ENCODE results near the gene SYT8. TPM values are rescaled to one million over a fixed set of nuclear protein-coding genes. Genes with fewer than 3 reads are reported as not detected.
"Not testable (repeated sequence)": the region's sequence is repeated elsewhere in the genome, so short reads cannot be mapped to it uniquely, and the experiment has no call there.

Gene SYT8
- total RNA-seq, 1 donor from 2014 or later = 0.17 TPM

DNA sequence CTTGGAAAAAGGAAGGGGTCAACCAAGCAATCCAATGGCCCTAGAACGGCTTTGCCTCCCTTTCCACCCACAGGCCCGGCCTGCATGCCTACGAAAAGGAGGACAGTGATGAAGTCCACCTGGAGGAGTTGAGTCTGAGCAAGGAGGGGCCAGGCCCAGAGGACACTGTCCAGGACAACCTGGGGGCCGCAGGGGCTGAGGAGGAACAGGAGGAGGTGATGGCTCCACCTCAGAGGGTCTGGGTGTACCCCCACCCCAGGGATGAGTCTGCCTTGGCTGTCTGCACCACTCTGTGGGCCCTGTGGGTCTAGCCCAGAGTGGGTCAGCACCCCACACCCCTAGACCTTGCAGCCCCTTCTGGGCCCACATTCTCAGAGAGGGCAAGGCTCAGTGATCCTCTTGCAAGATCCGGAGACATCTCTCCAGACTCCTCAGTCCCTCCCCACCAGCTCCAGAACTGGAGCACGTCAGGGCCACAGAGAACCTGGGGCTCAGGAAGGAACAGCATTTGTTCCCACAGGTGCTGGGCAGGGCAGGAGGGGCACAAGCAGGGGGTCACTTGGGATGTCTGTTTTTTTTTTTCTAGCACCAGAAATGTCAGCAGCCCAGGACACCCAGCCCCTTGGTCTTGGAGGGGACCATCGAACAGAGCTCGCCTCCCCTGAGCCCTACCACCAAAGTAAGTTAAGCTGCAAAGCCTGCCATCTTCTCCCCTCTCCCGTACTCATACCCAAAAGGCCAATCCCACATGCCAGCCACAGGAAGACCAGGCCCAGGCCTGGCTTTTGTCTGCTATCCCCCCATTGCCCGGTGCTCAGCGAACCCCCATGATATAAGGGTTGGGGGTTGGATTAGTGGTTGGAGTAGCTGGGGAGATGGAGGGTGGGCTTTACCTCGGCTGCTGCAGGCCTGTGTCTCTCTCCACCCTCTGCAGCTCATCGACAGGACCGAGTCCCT is 48.8 kb downstream of the SYT8 start:
- Histone ChIP-seq H3K36me3 (ENCODE audit: control insufficient read depth, insufficient read depth, low read length) (no peaks in the 10 kb centered on the region), H3K27me3 (ENCODE audit: control insufficient read depth, insufficient read depth, low read length) (peaks cover 8% of the 10 kb centered on the region)
- no peak for DNase-seq (ENCODE audit: low read depth)

DNA sequence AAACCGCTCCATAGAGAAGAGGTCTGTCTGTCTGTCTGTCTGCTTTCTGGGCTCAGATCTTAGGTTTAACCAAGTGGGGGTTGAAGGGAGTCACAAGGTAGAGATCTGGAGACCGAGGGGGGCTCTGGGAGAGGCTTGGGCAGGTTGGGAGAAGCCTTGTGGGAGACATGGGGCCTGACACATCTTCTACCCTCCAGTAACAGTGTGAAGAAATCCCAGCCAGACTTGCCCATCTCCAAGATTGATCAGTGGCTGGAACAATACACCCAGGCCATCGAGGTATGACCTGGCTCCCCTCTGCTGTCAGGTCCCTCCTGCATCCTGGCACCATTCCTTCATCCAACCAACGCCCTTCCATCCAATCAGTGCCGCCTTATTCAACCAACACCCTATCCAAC is 49.5 kb downstream of the SYT8 start:
- TF ChIP-seq, protein P1, sequence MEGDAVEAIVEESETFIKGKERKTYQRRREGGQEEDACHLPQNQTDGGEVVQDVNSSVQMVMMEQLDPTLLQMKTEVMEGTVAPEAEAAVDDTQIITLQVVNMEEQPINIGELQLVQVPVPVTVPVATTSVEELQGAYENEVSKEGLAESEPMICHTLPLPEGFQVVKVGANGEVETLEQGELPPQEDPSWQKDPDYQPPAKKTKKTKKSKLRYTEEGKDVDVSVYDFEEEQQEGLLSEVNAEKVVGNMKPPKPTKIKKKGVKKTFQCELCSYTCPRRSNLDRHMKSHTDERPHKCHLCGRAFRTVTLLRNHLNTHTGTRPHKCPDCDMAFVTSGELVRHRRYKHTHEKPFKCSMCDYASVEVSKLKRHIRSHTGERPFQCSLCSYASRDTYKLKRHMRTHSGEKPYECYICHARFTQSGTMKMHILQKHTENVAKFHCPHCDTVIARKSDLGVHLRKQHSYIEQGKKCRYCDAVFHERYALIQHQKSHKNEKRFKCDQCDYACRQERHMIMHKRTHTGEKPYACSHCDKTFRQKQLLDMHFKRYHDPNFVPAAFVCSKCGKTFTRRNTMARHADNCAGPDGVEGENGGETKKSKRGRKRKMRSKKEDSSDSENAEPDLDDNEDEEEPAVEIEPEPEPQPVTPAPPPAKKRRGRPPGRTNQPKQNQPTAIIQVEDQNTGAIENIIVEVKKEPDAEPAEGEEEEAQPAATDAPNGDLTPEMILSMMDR (IDR thresholded peaks at IDR 0.05; ENCODE audit: insufficient read depth, low read length, poor library complexity, severe bottlenecking) = no peak
- Histone ChIP-seq H3K4me3 (ENCODE audit: low read depth, low read length) (no peak overlapping the region), H3K36me3 (ENCODE audit: control insufficient read depth, insufficient read depth, low read length) (no peaks in the 10 kb centered on the region), H3K27me3 (ENCODE audit: control insufficient read depth, insufficient read depth, low read length) (peaks cover 14% of the 10 kb centered on the region)
- DNase-seq (ENCODE audit: low read depth) = no peak

More for the DNA sequence above, 48.8 kb downstream of the SYT8 start:
- no peak overlapping the region for H3K4me3 ChIP-seq (ENCODE audit: low read depth, low read length)
- TF ChIP-seq, protein P1 (IDR thresholded peaks at IDR 0.05; ENCODE audit: insufficient read depth, low read length, poor library complexity, severe bottlenecking) = no peak

DNA sequence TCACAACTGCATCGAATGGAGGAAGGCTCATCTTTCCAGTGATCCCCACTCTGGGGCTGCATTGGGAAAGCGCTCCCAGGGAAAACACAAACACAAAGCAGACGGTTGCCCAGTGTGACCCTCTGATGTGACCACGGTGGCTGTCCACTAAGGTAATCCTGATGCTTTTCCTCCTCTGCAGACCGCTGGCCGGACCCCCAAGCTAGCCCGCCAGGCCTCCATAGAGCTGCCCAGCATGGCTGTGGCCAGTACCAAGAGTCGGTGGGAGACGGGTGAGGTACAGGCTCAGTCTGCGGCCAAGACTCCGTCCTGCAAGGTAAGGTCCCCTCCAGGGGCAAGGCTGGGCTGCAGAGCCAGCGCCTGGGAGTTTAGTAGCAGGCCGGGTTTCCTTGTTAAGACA is 51.8 kb downstream of the SYT8 start:
- peaks cover 20% of the 10 kb centered on the region for H3K27me3 ChIP-seq (ENCODE audit: control insufficient read depth, insufficient read depth, low read length)
- DNase-seq (ENCODE audit: low read depth); H3K4me3 ChIP-seq (ENCODE audit: low read depth, low read length); H3K36me3 ChIP-seq (ENCODE audit: control insufficient read depth, insufficient read depth, low read length): not testable (repeated sequence)

Other genes with a start within 250 kb of the SYT8 start
- not detected in 2 replicates for gene KRTAP5-1, start 249.7 kb upstream of the SYT8 start, total RNA-seq
- not detected in 2 replicates for gene KRTAP5-2, start 236.7 kb upstream of the SYT8 start, total RNA-seq
- not detected in 2 replicates for gene KRTAP5-3, start 226.5 kb upstream of the SYT8 start, total RNA-seq
- not detected in 2 replicates for gene KRTAP5-4, start 212.9 kb upstream of the SYT8 start, total RNA-seq
- not detected in 2 replicates for gene KRTAP5-5, start 205.2 kb upstream of the SYT8 start, total RNA-seq
- gene KRTAP5-6, start 137.8 kb upstream of the SYT8 start, total RNA-seq = not detected in 2 replicates
- 0.14 and 1.1 TPM in 2 replicates for gene IFITM10, start 84.4 kb upstream of the SYT8 start, total RNA-seq
- 425 and 603 TPM in 2 replicates for gene CTSD, start 71.1 kb upstream of the SYT8 start, total RNA-seq
- not detected in 2 replicates for gene TNNI2, start 4.0 kb downstream of the SYT8 start, total RNA-seq
- gene LSP1, start 18.1 kb downstream of the SYT8 start, total RNA-seq = not detected in 2 replicates
- not detected in 2 replicates for gene PRR33, start 56.9 kb downstream of the SYT8 start, total RNA-seq
- not detected in 2 replicates for gene TNNT3, start 84.7 kb downstream of the SYT8 start, total RNA-seq
- 163 and 190 TPM in 2 replicates for gene MRPL23, start 112.3 kb downstream of the SYT8 start, total RNA-seq
- 56.9 and 78.8 TPM in 2 replicates for gene H19, start 162.9 kb downstream of the SYT8 start, total RNA-seq

Data from kidney epithelial cell (primary cell).